A549 (cell line): ENCODE measurements around the gene SECISBP2L.

Experiments
- EP300 ChIP-seq, 2 experiments: fragments of >200 bp; sonication (Bioruptor Twin); formaldehyde crosslinking; IDR thresholded peaks; 2 replicates in 1 of 2; 3 replicates in 1 of 2; pipeline ENCODE4 v1.6.1; 2016 to 2017
- MYC ChIP-seq: IDR thresholded peaks from 2 replicates; pipeline ENCODE4 v1.6.1; 2012; ENCODE audit warnings: mild to moderate bottlenecking, inconsistent platforms, low read length, improper control_type of control experiment, borderline replicate concordance
- NFE2L2 ChIP-seq: fragments of 150-350 bp; conservative IDR thresholded peaks from 2 replicates; pipeline ENCODE4 v1.6.1; 2014; ENCODE audit warnings: low read length
- RARB ChIP-seq: fragments of 250-450 bp; sonication (Bioruptor Pico); IDR thresholded peaks from 2 replicates; pipeline ENCODE4 v1.8.0; 2021; ENCODE audit warnings: mild to moderate bottlenecking, moderate library complexity
- RCOR1 ChIP-seq: fragments of 150-350 bp; IDR thresholded peaks from 2 replicates; pipeline ENCODE4 v1.6.1; 2014; ENCODE audit warnings: antibody characterized with exemption, low read length, low read depth
- TF ChIP-seq, protein P1 (sequence below): fragments of >200 bp; sonication (Bioruptor Twin); formaldehyde crosslinking; IDR thresholded peaks from 3 replicates; pipeline ENCODE4 v1.5.1; 2016
- TF ChIP-seq, protein P2 (sequence below): IDR thresholded peaks from 2 replicates; pipeline ENCODE4 v1.6.1; 2012

DNA sequence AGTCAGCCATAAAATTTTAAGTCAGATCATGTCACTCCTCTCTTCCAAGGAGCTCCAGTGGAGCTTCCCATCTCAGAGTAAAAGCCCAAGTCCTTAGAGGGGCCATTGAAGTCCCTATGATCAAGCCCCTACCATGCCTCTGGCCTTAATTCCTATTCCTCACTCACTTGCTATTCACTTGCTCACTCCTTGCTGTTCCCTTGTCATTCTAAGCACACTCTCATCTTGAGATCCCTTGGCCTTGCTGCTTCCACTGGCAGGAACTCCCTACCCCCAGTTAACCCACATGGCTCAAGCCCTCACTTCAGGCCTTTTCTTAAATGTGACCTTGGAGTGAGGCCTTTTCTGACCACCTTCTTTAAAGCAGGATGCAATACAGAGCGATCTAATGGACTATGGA, 12.3 kb upstream of the SECISBP2L start:
- TF ChIP-seq RCOR1, result no peak
- TF ChIP-seq, protein P1, sequence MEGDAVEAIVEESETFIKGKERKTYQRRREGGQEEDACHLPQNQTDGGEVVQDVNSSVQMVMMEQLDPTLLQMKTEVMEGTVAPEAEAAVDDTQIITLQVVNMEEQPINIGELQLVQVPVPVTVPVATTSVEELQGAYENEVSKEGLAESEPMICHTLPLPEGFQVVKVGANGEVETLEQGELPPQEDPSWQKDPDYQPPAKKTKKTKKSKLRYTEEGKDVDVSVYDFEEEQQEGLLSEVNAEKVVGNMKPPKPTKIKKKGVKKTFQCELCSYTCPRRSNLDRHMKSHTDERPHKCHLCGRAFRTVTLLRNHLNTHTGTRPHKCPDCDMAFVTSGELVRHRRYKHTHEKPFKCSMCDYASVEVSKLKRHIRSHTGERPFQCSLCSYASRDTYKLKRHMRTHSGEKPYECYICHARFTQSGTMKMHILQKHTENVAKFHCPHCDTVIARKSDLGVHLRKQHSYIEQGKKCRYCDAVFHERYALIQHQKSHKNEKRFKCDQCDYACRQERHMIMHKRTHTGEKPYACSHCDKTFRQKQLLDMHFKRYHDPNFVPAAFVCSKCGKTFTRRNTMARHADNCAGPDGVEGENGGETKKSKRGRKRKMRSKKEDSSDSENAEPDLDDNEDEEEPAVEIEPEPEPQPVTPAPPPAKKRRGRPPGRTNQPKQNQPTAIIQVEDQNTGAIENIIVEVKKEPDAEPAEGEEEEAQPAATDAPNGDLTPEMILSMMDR, result no peak
- TF ChIP-seq NFE2L2, result no peak
- TF ChIP-seq EP300 (IDR thresholded peaks at IDR 0.05), result no peak
- TF ChIP-seq, protein P2, sequence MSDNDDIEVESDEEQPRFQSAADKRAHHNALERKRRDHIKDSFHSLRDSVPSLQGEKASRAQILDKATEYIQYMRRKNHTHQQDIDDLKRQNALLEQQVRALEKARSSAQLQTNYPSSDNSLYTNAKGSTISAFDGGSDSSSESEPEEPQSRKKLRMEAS, result no peak
- TF ChIP-seq RARB (CRISPR knock-in tag), result no peak
- no peak for TF ChIP-seq MYC
